HFF-Myc (cell line): ENCODE data around the gene SPPL3.

Experiments used
- DNase-seq: peaks from one replicate; pipeline ENCODE4 v3.0.0-alpha.2; 2011; ENCODE audit warnings: low read depth; ENCODE audit errors: extremely low read depth
- H3K4me3 ChIP-seq: replicated peaks from 2 replicates; pipeline ENCODE4 v1.5.1; 2011; ENCODE audit warnings: low read depth, mild to moderate bottlenecking, control low read depth, low read length
- TF ChIP-seq, protein P1 (sequence below): IDR thresholded peaks from 2 replicates; pipeline ENCODE4 v1.5.1; 2012; ENCODE audit warnings: mild to moderate bottlenecking, low read depth, low read length, control low read depth; ENCODE audit errors: missing control alignments

SPPL3 gene

DNA sequence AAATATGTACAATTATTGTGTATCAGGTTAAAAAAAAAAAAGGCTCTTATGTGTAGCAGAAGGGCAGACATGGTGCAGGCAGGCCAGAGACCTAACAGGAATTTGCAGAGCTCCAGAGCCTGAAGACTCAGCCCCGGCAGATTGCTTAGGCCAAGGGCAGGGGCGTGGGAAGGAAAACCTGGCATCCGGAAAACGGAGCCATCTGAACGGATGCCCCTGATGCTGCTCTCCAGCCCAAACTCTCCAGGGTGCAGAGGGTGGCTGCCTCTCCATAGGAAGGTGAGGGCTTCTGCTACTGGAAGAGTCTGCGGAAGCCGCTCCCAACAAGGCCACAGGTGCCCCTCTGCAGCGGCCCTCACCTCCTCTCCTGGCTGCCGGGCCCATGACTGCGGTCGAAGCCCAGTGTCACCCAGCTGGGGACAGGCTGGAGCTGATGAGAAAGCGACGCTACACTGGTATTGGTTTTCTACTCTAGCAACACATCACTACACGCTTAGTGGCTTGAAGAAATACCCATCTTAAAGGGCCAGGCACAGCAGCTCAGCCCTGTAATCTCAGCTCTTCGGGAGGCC, 159.2 kb downstream of the SPPL3 start:
- no peak for DNase-seq
- TF ChIP-seq, protein P1, sequence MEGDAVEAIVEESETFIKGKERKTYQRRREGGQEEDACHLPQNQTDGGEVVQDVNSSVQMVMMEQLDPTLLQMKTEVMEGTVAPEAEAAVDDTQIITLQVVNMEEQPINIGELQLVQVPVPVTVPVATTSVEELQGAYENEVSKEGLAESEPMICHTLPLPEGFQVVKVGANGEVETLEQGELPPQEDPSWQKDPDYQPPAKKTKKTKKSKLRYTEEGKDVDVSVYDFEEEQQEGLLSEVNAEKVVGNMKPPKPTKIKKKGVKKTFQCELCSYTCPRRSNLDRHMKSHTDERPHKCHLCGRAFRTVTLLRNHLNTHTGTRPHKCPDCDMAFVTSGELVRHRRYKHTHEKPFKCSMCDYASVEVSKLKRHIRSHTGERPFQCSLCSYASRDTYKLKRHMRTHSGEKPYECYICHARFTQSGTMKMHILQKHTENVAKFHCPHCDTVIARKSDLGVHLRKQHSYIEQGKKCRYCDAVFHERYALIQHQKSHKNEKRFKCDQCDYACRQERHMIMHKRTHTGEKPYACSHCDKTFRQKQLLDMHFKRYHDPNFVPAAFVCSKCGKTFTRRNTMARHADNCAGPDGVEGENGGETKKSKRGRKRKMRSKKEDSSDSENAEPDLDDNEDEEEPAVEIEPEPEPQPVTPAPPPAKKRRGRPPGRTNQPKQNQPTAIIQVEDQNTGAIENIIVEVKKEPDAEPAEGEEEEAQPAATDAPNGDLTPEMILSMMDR, result no peak
- H3K4me3 ChIP-seq, result no peak overlapping the region

DNA sequence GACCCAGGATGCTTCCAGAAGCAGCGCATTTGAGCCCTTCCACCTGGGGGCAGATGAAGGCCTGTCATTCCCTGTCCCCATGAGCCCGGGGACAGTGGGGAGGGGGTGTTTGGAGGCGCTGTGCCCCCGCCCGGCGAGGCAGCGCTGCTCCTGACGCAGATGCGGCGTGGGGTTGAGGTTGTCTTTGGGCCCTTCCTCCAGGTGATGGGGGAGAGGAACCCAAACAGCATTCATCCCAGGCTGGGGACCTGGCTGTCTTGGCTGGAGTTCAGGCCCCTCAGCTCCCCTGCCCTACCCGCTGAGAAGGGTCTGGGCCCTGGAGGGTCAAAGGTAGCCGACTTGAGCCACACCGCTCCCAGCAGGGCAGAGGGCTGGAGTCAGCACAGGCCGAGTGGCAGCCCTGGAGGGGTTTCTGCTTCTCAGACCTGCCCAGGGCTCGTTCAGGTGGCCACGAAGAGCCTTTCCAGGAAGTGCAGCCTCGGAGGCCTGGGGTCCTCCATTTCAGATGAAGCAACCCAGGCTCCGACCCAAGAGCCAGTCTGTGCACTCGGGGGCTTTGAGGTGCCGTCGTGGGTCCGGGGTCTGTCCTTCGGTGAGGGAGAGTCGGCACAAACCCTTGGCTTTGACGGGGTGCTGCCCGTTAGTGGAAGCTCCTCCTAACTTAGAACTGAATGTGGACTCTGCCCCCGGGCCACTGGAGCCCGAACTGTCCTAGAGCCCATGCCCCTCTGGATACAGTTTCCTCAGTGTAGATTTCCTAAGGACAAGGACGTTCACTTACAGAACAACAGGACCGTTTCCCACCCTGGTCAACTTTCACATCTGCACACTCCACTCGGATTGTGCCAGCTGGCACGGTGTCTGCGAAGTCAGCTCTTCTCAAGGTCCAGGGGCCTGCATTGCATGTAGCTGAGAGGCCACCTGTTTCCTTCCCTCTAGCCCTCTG, 162.4 kb downstream of the SPPL3 start:
- no peak for DNase-seq
- TF ChIP-seq, protein P1, result no peak

DNA sequence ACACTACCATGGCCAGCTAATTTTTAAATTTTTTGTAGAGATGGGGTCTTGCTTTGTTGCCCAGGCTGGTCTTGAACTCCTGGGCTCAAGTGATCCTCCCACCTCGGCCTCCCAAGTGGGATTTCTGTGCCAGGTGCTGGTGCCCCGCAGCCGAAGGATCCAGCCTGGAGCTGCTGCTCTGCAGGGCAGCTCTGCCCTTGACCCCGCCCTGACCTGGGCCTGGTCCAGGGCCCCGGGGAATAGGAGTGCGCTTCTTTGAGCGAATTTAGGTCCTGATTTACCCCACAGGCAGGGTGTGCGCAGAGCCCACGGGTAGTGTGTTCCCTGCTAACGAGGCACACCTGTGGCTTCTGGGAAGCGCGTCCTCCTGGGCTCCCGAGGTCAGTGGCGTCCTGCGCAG, 163.3 kb downstream of the SPPL3 start:
- TF ChIP-seq, protein P1, result no peak
- H3K4me3 ChIP-seq, result no peak overlapping the region

More for the DNA sequence above, 162.4 kb downstream of the SPPL3 start:
- H3K4me3 ChIP-seq, result no peak overlapping the region

DNA sequence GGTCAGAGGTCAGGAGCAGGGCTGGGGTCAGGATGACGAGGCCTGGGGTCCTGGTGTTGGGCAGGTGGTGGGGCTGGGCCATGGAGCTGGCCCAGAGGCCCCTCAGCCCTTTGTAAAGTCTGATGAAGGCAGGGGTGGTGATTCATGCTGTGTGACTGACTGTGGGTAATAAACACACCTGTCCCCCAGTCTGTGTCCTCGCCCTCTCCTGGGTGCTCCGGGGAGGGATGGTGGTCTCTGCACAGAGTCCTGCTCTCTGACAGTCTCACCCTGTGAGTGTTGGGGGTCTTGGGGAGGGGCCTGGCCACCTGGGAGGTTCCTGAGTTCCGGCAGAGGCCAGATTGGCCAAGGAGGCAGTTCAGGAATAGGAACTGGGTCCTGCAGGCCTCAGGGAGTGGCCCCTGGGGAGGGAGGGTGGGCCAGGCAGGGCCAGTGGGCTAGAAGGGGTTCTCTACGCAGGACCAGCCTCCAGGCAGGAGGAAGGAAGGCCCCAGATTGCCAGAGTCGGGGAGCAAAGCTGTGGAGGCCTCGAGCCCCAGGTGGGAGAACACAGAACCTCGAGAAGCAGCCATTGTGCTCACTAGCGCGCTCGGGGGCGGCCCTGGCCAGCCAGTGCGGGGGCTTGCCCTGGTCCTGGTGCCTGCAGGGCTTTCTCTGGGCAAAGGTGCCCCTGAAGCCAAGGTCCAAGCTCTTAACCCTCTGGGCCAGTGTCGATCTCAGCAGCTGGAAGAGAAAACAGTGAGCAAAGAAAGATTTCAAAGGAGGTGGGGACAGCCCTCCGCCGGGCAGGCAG, 164.1 kb downstream of the SPPL3 start:
- TF ChIP-seq, protein P1, result no peak
- no peak overlapping the region for H3K4me3 ChIP-seq
- no peak for DNase-seq

More for the DNA sequence above, 163.3 kb downstream of the SPPL3 start:
- no peak for DNase-seq

DNA sequence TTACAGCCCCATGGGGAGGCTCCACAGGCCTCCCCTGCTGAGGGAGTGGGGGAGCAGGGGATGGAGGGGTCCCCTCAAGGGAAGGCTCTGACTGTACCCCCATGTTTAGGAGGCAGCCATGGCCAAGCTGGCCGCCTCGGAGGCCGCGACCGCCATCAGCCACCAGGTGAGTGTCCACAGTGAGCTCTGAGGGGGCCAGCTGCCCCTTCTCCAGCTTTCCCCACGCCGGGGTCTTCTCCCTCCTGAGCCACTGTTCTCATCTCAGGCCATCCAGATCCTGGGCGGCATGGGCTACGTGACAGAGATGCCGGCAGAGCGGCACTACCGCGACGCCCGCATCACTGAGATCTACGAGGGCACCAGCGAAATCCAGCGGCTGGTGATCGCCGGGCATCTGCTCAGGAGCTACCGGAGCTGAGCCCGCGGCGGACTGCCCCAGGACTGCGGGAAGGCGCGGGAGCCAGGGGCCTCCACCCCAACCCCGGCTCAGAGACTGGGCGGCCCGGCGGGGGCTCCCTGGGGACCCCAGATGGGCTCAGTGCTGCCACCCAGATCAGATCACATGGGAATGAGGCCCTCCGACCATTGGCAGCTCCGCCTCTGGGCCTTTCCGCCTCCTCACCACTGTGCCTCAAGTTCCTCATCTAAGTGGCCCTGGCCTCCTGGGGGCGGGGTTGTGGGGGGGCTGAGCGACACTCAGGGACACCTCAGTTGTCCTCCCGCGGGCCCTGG, 165.0 kb downstream of the SPPL3 start:
- TF ChIP-seq, protein P1, result no peak
- DNase-seq, result no peak
- no peak overlapping the region for H3K4me3 ChIP-seq
